Stimulated activated CD4-positive, alpha-beta T cell treated with anti-CD3 and anti-CD28 coated beads, Interleukin-12 subunit alpha, Interleukin-12 subunit beta, amount 100 ng/mL, for 4 hours (primary cell): ENCODE measurements around the gene FRMD7.
A peak's percentile ranks its signal among the peaks of the same experiment; 100 is the strongest.
"Not testable (repeated sequence)": the region's sequence is repeated elsewhere in the genome, so short reads cannot be mapped to it uniquely, and the experiment has no call there.

Experiments used
- DNase-seq: peaks from one replicate; pipeline ENCODE4 v3.0.0-alpha.2; 2020

The FRMD7 gene

DNA sequence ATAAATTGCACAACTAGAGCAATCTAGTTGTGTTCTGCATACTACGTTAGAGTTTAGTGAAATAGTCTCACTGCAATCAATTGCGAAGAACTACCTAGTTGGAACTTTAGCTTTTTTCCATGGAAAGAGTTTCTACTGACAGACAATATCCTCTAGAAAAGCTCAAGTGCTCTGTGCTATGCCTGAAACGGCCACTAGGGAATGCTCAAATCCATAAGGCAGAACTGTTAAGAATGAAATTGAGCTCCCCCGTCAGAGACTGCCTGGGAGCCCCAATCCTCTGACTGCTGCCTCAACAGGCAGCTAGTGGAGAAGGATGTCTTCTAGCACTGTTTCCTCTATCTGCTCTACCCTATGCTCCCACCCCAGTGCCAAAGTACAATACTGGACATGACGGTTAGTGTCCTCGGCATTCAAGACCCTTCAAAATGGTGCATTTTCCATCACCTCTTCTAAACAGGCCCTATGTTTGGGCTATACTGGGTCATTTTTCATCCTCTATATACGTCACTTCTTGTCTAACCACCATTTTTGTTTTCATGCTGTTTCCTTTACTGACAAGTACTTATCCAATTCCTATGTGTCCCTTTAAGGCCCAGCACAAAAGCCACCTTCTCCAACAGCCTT is 35.3 kb downstream of the FRMD7 start:
- DNase-seq, result peak; percentile 28

DNA sequence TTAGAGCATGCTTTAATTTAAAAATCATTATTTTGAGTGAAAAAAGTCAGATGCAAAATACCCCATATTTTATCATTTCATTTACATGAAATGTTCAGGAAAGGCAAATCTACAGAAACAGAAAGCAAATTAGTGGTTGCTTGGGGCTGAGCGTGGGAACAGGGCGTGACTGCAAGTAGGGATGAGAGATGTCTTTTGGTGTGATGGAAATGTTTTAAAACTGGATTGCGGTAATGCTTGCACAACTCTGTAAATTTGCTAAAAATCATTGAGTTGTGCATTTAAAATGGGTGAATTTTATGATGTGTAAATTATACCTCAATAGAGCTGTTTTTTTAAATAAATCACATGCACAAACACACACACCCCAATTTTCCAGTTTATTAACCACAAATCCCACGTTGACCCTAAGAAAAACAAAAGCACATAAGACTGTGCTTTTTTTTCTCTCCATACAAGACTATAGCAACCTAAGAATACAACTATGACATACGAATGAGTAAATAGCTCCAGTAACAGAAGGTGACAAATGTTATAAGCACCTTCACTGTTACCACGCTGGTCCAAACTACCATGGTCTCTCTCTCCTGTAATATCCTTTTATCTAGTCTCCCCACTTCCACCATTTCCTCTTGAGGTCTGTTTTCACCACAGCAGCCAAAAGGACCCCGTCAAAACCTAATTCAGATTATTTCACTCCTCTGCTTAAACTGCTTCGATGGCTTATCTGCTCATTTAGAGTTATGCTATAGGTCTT is 37.2 kb downstream of the FRMD7 start:
- no peak for DNase-seq

DNA sequence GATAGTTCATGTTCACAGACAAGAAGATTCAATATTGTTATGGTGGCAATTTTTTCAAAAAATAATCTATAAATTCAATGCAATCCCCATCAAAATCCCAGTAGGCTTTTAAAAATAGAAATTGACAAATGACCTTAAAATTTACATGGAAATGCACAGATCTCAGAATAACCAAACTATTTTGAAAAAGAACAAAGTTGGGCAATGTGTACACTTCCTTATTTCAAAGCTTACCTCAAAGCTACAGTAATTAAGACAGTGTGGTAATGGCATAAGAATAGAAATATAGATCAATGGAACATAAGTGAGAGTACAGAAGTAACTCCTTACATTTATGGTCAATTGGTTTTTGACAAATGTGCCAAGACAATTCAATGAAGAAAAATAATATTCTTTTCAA is 39.0 kb downstream of the FRMD7 start:
- no peak for DNase-seq

DNA sequence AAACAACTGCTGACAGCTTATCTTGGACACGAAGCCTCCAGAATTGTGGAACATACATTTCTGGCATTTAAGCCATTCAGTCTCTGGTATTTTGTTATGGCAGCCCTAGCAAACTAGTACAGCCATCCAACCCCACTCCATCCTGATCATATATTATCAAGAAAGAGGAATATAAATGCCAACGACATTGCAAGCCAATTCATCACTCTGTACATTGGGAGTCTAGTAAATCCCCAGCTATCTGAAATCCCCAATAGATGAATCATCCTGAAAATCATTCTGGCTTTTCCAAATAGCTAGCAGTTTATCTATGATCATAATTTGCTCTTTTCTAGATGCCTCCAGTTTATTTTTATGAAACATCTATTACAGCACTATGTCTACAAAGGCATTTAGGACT is 41.1 kb downstream of the FRMD7 start:
- no peak for DNase-seq

DNA sequence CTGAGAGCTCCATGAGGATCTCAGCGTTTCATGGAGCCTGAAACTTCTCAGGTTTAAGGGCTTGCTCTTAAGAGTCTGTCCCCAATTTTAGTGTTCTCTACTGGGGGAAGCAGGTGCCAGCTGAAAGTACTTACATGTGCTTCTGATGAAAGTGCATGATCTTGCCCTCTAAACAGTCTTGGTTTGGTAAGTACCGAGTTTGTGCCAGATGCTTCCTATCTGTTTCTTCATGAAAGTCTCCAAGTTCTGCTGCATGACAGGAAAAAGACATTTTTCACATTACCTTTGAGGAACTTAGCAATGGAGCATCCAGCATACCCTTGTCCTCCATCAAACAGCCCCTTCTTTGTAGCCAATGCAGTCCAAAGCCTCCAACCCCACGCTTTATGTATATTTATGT is 42.0 kb downstream of the FRMD7 start:
- DNase-seq, result no peak

DNA sequence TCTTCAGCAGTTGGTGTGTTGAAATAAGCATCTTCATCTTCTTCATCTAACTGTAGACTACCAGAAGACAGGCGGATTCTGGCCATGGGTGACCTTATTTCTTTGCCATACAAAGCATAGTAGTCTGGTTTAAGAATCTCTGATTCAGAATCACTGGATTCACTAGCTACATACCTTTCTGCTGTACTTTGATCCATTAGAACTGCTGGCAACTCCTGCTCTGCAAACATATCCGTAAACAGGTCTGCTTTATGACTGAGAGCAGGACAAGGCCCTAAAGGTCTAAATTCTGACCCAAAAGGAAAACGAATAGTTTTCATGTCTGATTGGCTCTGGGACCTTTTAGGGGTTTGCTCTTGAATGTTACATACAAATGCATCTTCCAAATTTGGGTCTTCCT is 49.9 kb downstream of the FRMD7 start:
- no peak for DNase-seq

DNA sequence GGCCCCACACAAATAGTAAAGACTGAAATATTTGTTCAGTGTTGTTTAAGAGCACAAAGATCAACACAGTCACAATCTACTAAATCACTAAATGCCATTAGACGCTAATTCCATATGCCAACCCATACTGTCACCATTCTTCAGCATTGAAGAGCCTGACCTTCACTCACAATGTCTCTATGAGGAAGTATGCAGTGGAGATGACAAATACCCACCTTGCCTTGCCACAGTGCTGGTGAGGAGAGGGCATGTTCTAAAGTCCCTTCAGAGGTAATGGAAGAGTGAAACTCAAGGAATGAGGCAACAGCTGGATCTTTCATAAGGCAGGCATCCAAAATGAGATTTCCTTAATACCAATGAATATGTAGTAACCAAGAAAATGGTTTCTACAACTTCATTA is 50.4 kb downstream of the FRMD7 start:
- DNase-seq, result no peak

DNA sequence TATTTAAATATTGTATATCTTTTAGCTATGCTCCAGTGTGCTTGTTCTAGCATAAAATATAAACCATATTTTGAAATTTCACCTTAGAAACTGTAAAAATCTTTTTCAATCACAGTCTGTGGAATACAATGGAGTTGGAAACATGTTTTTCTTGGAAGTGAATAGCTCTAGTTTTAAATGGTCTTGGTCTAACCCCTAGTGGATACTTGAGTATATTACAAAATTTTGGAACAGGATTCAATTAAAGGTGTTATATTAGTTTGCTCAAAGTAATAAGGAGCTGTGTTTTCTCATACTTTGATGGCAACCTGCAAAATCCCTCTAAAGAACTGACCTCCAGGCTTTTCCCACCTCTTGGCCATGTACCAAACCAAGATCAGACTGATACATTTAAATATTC is 56.6 kb downstream of the FRMD7 start:
- DNase-seq, result no peak

DNA sequence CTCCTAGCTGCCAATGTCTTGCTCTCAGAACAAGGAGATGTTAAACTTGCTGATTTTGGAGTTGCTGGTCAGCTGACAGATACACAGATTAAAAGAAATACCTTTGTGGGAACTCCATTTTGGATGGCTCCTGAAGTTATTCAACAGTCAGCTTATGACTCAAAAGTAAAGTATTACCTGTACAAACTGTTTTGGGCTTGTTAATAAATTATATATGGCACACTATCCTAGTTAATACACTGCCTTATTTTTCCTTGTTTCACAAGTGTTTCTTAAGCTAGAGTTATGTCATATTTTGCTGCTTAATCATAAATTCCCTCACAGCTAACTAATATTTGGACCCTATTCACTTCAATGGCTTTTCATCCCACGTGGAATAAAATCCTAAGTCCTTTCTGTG is 59.4 kb downstream of the FRMD7 start:
- DNase-seq, result no peak

DNA sequence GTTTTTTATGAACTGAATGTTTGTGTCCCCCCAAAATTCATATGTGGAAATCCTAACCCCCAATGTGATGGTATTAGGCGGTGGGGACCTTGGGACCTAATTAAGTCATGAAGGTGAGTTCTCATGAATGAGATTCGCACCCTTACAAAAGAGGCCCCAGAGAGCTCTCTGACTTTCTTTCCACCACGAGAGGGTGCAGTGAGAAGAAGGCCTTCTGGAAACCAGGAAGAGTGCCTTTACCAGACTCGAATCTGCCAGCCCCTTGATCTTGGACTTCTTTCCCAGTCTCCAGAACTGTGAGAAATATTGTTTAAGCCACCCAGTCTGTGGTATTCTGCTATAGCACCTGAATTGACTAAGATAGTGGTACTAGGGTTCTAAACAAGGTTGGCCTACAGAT is 64.0 kb downstream of the FRMD7 start:
- no peak for DNase-seq

DNA sequence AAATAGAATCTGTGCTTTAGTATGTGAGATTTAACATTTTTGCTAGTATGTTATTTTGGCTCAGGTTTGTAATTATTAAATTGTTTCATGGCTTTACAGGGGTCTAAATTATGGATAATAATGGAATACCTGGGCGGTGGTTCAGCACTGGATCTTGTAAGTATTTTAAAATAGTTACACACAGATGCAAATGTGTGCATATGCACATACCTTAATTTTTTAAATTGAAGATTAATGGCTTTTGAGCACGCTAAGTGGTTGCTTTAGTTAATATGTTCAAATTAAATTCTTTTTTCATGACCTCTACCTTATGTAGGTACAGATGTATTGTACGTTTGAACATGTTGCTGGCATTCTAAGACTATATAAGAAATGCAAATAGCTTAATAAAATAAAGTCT is 64.5 kb downstream of the FRMD7 start:
- DNase-seq, result no peak

DNA sequence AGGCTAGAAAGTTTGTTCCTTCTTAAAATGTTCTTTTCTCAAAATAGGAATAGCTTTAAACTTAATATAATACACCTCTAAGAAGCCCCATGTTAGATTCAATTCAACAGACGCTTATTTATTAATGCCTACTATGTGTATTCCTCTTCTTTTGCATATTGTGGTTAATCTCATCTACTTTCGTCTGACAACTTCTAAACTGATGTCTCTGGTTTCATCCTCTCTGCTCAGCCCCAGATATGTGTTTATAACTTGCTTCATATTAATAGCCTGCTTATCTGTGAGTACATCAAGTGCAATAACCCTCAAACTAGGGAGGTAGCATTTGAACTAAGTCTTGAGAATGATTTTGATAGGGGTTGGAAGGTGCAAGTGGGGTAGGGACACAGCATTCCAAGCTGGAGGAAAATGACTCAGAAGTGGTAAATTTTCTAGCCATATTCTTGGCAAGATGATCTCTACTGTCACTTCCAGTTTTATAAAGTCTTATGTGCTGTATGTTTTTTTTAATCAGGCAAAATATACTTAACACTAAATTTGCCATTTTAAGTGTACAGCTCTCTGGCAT is 67.8 kb downstream of the FRMD7 start:
- DNase-seq, result no peak

DNA sequence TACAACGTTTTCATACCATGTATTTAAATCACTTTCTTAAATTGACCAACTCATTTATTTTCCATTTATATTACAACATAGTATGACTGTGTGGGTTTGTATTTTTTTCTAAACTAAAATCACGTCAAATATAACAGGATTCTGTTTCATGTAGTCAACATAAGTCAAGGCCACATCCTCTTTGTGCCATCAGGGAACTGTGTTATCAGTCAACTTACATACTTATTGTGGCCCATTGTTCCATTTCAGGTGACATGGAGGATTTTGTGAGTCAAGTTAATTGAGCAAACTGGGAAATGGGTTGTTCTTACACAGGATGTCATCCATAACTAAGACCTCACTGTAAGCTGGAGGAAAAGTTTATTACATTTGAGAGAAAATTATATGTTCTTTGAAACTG is 68.8 kb downstream of the FRMD7 start:
- no peak for DNase-seq

DNA sequence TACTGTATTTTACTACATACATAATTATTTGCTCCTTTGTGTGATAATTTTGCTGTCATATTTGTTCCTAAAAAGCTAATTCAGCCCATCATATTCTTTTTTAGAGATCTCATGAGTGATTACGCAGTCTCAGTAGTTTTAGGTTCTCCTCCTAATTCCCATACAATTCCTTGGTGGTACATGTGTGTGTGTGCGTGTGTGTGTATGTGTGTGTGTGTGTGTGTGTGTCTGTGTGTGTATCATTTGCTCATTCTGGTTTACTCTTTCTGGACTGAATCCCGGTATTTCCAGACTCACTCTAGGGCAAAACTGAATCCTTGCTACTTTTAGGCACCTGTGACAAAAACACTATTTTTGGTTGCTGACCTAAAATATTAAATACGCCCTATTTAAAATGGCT is 69.8 kb downstream of the FRMD7 start:
- DNase-seq, result no peak

DNA sequence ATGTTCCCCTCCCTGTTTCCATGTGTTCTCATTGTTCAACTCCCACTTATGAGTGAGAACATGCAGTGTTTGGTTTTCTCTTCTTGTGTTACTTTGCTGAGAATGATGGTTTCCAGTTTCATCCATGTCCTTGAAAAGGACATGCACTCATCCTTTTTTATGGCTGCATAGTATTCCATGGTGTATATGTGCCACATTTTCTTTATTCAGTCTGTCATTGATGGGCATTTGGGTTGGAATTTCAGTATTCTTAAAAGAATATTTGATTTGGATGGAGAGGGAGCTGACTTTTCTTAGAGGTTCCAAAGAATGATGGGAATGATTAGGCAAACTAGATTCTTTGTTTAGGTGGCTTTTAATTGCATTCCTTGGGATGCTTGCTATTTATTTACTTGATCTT is 76.0 kb downstream of the FRMD7 start:
- DNase-seq, result not testable (repeated sequence)

DNA sequence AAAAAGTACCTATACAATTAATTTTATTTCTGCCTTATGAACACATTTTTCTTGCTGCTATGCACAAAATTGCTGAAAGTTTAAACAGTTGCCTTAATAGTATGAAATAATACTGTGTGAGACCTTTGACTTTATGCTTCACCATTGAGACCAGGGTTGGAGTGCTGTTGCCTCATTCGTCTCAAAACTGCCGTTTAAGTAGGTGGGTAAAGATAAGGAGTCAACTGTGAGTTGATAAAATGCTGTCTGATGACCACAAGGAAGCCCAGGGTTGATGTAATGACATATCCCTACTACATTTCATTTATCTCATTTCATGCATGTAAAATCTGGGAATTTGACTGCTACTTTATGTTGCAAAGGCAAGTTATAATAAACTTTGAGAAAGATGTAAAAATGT is 81.3 kb downstream of the FRMD7 start:
- DNase-seq, result no peak

DNA sequence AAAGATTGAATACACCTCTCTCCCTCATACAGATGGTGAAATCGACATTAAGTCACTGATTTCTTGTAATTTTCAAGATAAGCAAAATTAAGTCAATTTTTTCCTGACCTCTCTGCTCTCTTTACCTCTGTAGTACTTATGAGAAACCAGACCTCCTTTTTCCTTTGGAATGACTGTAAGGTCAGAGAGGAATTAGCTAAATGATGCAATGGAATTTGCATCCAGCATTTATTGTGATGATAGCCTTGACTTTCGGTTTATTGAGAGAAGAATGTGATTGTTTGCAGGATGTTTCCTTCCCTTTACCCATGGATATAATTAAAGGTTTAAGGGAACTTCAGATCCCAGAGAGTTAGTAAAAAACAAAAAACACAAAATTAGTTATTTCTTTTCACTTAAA is 82.4 kb downstream of the FRMD7 start:
- no peak for DNase-seq

DNA sequence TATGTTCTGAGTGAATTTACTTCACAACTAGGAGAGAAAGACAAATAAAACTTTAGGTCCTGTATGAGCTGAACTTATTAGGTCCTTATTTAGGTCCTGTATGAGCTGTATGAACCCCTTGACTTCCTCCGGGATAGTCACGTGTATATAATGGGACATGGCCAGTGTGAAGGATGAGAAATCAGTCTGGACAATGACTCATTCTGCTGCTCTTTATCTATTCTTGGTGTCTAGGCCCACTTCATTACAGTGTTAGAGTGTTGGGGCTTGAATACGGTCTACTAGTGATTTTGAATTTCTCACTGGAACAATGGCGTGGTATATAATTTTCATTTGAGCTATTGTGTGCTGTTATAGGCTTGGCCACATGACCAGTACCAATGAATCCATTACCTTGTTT is 82.9 kb downstream of the FRMD7 start:
- no peak for DNase-seq

DNA sequence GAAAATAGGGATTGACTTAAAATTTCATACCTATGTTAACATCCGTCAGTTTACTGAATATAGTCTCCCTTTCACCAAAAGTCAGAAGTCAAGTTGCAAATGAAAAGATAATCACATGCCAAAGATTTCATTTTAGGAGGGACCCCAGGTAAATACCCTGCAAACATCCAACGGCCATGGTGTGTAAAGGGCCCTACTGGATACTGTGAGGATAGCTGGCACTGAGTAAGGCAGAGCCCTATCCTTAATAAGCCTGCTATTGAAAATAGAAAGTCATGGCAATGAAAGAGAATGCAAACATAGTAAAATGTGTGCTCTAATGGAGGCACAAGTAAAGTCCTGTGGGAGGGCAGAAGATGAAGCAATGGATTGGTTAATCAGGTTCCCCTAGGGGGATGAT is 83.8 kb downstream of the FRMD7 start:
- no peak for DNase-seq

DNA sequence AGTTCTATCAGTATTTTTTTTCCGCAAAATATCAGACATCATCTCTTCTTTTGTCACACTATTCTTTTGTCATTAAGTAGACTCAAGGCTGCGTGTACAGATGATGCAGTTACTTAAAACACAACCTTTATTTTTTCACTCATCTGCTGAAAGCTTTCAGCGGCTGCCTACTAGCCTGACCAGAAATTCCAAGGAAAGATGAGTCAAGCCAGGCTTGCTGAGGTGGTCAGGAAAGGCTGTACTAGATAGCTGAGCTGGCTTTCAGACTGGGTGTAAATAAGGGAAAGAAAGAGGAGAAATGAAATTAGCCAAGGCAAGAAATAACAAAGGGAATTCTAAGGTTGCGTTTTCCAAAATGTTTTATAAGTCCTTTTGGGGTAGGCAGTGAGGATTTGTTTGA is 86.8 kb downstream of the FRMD7 start:
- DNase-seq, result no peak

DNA sequence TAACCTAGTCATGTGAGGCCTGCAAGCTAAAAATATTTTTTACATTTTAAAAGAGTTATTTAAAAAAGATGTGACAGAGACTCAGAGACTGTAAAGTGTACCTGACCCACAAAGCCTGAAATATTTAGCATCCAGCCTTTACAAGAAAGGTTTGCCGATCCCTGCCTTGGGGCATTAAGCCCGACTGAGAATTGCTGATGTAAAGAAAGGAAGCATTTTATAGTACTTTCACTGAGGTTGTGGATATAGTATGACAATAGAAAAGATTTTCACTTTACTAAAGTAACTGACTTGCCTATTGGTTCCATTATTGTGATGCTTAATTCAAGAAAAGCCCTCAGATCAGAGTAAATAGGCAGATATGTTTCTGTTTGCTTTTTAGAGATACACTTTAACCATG is 87.8 kb downstream of the FRMD7 start:
- no peak for DNase-seq

DNA sequence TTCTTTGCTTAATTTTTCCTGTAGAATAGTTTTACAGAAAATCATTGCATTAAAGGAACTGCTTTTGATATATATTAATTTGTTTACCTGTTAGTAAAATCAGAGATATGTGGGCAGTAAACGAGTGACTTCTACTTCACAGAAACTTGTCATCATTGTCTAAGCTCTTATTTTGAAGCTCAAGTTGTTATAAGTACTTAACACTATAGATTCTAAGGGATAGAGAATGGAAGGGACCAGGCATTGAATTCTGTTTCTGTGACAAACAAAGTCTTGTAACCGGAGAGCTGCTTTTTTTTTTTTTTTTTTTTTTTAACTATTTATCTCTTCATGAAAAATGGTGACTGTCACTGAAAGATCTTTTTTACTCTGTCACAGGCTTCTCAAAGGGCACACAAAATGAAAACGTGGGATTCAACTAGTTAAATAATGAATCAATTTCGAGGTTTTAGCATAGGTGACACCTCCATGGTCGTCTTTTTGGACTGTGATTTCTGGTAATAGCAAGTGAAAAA is 90.3 kb downstream of the FRMD7 start:
- no peak for DNase-seq

DNA sequence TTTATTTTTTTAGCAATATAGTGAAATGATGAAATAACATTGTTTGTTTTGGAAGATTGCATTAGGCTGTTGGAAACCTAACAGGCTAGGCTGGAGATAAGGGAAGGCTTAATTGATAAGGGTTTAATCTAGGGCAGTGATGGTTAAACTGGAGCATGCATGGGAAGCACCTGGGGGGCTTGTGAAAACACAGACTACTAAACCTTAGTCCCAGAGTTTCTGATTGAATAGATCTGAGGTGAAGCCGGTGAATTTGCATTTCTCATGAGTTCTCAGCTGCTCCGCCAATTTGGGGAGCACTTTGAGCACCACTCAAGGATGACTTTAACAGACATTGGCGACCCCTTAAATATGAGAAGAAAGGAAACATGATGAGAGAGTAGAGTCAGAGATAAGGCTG is 93.2 kb downstream of the FRMD7 start:
- no peak for DNase-seq

DNA sequence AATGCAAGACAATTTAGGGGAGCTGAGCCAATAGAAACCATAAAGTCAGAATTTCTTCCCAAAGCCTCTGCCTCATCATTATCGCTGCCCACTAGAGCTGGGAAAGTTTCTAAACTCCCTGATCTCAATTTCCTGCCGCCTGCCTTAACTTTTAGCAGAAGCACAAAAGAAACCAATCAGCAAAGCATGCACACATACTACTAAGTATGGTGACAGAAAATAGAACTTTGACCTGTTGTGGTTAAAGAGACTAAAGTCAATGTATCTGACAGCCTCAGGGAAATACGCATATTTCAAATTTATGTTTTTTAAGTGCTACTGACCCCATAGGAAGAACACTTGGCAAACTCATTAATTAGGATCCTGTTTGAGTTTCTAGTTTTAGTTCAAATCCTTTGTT is 94.7 kb downstream of the FRMD7 start:
- no peak for DNase-seq

DNA sequence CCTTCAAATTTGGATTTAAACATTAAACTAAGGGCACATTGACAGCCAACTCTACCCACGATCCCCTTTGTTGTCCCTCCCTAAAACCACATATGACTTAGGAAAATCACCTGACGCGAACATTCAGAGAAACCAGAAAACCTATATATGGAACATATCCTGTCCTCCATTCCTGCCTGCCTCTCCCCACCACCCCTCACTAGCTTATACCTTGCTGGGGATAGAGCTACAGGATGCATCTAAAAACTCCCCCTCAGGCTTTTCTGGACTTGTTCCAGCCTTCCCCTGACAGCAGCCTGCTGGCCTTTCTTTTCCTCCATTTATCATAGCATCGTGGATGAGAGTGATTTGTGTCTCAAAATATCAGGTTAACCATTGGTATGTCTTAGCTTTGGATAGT is 96.0 kb downstream of the FRMD7 start:
- DNase-seq, result no peak
